Measurements from ENCODE around the gene SPIB. TPM values are rescaled to one million over a fixed set of nuclear protein-coding genes. Genes with fewer than 3 reads are reported as not detected.

The SPIB gene
- total RNA-seq (2014; rRNA removed; shearing (Covaris generic); ENCODE audit: low replicate concordance), result not detected in 2 replicates

GRCh38 chr19:50418176-50419021 lies at the start of gene SPIB:
TSS of gene SPIB (plus strand) at chr19:50418938. CDS start at chr19:50418963, 25 bp downstream.
- Histone ChIP-seq H3K27me3 (no peaks in the 10 kb centered on the region), H3K9me3 (no peaks in the 10 kb centered on the region), H3K36me3 (peaks cover 7% of the 10 kb centered on the region), H3K4me3 (no peak within 1 kb of the TSS)
- no peak for DNase-seq

DNA sequence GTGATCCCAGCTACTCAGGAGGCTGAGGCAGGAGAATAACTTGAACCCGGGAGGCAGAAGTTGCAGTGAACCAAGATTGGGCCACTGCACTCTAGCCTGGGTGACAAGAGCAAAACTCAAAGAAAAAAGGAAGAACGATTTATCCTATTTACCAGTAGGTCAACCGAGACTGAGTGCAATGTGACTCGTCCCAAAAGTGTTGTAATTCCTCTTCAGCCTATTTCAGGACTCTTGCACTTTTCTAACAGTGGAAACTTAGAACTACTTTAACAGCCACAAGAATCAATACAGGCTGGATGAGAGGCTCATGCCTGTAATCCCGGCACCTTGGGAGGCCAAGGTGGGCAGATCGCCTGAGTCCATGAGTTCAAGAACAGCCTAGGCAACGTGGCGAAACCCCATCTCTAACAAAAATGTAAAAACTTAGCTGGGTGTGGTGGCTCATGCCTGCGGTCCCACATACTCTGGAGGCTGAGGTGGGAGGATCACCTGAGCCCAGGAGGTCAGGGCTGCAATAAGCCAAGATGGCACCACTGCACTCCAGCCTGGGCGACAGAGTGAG lies 46.7 kb upstream of the SPIB start:
- no peak overlapping the region for H3K4me3 ChIP-seq
- no peak for DNase-seq
- H3K36me3 ChIP-seq, result peaks cover 3% of the 10 kb centered on the region; the same call in 1 of the 2 replicates
- no peaks in the 10 kb centered on the region; the same call in 1 of the 2 replicates for H3K27me3 ChIP-seq
- no peaks in the 10 kb centered on the region for H3K9me3 ChIP-seq

DNA sequence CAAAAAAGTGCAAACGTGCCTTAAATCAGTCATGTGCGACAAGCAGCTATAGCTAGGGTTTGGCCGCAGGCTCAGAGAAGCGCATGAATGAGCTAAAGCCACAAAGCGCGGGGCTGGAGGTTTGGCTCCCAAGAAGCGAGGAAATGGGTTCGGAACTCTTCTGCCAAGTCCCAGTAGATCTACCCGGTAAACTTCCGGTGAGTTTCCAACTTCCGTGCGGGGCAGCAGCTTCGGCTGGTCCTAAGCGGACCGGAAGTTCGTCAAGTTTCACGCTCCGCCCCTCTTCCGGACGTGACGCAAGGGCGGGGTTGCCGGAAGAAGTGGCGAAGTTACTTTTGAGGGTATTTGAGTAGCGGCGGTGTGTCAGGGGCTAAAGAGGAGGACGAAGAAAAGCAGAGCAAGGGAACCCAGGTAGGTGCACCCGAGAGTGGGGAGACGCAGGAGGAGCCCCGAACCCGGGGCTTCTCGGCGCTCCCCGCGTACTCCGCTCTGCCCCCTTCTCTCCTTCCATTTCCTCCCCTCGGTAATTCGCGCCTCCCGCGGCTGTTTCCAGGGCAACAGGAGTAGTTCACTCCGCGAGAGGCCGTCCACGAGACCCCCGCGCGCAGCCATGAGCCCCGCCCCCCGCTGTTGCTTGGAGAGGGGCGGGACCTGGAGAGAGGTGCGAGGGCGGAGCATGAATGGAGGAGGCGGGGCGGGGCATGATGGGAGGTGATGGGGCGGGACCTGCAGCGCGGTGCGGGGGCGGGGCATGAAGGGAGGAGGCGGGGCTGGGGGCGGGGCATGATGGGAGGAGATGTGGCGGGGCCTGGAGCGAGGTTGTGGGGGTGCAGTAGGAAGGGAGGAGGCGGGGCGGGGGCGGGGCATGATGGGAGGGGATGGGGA lies 42.3 kb upstream of the SPIB start, which contains the start of gene NR1H2:
TSS of gene NR1H2 (plus strand) at position 292 of the 885 bp plus-strand sequence. CDS start 1,149 bp downstream, outside the sequence.
- Histone ChIP-seq H3K27me3 (no peaks in the 10 kb centered on the region), H3K9me3 (no peaks in the 10 kb centered on the region), H3K4me3 (peak within 1 kb of the TSS; percentile 100), H3K36me3 (peaks cover 45% of the 10 kb centered on the region)
- DNase-seq, result peak; percentile 97

DNA sequence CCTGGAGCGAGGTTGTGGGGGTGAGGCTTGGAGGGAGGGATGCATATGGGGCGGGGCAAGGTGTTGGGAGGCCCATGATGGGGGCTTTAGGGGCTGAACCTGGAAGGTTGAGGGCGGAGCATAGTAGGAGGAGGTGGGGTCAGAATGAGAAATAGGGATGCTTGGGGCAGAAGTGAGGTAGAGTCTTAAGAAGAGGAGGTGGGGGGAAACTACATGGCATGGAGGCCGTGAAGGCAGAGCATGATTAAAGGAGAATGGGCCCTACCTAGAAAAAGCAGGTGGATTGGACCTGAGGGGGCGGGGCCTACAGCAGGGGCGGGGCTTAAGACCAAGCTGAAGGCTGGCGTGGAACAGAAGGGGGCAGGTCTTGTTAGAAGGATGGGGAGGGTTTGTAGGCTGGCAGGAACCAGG lies 41.7 kb upstream of the SPIB start:
- H3K4me3 ChIP-seq, result peak overlapping the region; percentile 12; the same call in 1 of the 2 replicates
- peaks cover 50% of the 10 kb centered on the region for H3K36me3 ChIP-seq
- no peaks in the 10 kb centered on the region for H3K9me3 ChIP-seq
- H3K27me3 ChIP-seq, result no peaks in the 10 kb centered on the region
- no peak for DNase-seq

DNA sequence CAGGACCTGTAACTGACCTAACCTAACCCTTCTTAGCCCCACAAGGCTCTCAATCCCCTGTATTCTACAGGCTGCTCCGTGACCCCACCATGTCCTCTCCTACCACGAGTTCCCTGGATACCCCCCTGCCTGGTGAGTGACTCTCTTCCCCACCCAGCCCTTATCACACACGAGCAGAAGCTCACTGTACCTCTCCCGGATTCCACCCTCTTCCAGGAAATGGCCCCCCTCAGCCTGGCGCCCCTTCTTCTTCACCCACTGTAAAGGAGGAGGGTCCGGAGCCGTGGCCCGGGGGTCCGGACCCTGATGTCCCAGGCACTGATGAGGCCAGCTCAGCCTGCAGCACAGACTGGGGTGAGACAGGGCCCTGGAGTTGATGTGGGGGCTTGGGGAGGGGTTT lies 41.2 kb upstream of the SPIB start:
- Histone ChIP-seq H3K4me3 (no peak overlapping the region; the same call in 1 of the 2 replicates), H3K27me3 (no peaks in the 10 kb centered on the region), H3K9me3 (no peaks in the 10 kb centered on the region), H3K36me3 (peaks cover 54% of the 10 kb centered on the region)
- DNase-seq, result no peak

- Histone ChIP-seq H3K4me3 (no peak overlapping the region), H3K27me3 (no peaks in the 10 kb centered on the region), H3K9me3 (no peaks in the 10 kb centered on the region), H3K36me3 (peaks cover 55% of the 10 kb centered on the region)
- DNase-seq, result no peak
Measured at GRCh38 chr19:50378169-50378862, 40.4 kb upstream of the SPIB start.

GRCh38 chr19:50378863-50379236 lies 39.9 kb upstream of the SPIB start:
- Histone ChIP-seq H3K36me3 (peaks cover 55% of the 10 kb centered on the region), H3K27me3 (no peaks in the 10 kb centered on the region), H3K4me3 (no peak overlapping the region), H3K9me3 (no peaks in the 10 kb centered on the region)
- DNase-seq, result no peak

DNA sequence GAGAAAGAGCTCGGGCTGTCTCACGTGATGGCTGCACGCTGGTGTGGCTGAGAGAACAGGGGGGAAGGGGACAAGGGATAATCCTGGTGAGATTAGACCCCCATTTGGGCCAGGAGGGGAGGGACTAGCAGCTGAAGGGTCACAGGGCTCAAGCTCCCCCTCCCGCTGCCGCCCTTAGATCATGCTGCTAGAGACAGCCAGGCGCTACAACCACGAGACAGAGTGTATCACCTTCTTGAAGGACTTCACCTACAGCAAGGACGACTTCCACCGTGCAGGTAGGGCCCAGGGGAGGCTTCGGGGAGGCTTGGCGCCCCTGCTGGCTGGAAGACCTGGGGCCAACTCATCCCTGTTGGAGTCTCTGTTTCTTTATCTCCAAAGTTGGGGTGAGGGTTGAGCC lies 39.1 kb upstream of the SPIB start:
- H3K36me3 ChIP-seq, result peaks cover 55% of the 10 kb centered on the region
- no peaks in the 10 kb centered on the region for H3K27me3 ChIP-seq
- no peaks in the 10 kb centered on the region for H3K9me3 ChIP-seq
- DNase-seq, result no peak
- H3K4me3 ChIP-seq, result no peak overlapping the region

- Histone ChIP-seq H3K9me3 (no peaks in the 10 kb centered on the region), H3K36me3 (peaks cover 55% of the 10 kb centered on the region), H3K4me3 (no peak overlapping the region), H3K27me3 (no peaks in the 10 kb centered on the region)
- no peak for DNase-seq
Measured at GRCh38 chr19:50380137-50380536, 38.6 kb upstream of the SPIB start.

GRCh38 chr19:50380751-50381151 lies 38.0 kb upstream of the SPIB start:
- Histone ChIP-seq H3K27me3 (no peaks in the 10 kb centered on the region), H3K9me3 (no peaks in the 10 kb centered on the region), H3K36me3 (peaks cover 57% of the 10 kb centered on the region), H3K4me3 (no peak overlapping the region)
- DNase-seq, result no peak

DNA sequence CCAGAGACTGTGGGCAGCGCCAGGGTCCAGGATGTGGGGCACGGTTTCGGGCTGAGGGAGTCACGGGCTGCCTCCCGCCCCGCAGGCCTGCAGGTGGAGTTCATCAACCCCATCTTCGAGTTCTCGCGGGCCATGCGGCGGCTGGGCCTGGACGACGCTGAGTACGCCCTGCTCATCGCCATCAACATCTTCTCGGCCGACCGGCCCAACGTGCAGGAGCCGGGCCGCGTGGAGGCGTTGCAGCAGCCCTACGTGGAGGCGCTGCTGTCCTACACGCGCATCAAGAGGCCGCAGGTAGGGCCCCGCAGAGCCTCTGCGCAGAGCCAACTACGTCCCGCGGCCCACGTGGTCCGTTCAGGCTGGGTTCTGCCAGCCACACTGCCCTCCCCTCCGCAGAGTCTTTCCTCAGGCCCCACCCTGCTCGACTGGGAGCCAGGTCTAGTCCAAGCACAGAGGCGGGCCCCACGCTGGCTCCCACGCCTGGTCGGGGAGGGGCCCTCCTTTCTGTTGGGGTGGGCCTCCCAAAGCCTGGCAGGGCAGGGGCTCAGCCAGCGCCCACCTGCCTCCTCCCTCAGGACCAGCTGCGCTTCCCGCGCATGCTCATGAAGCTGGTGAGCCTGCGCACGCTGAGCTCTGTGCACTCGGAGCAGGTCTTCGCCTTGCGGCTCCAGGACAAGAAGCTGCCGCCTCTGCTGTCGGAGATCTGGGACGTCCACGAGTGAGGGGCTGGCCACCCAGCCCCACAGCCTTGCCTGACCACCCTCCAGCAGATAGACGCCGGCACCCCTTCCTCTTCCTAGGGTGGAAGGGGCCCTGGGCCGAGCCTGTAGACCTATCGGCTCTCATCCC lies 36.6 kb upstream of the SPIB start:
- Histone ChIP-seq H3K36me3 (peaks cover 66% of the 10 kb centered on the region), H3K4me3 (no peak overlapping the region), H3K27me3 (no peaks in the 10 kb centered on the region), H3K9me3 (no peaks in the 10 kb centered on the region)
- DNase-seq, result no peak

GRCh38 chr19:50383001-50383851 lies 35.5 kb upstream of the SPIB start:
- Histone ChIP-seq H3K36me3 (peaks cover 64% of the 10 kb centered on the region), H3K9me3 (no peaks in the 10 kb centered on the region), H3K27me3 (no peaks in the 10 kb centered on the region), H3K4me3 (peak overlapping the region; percentile 78)
- DNase-seq, result no peak

DNA sequence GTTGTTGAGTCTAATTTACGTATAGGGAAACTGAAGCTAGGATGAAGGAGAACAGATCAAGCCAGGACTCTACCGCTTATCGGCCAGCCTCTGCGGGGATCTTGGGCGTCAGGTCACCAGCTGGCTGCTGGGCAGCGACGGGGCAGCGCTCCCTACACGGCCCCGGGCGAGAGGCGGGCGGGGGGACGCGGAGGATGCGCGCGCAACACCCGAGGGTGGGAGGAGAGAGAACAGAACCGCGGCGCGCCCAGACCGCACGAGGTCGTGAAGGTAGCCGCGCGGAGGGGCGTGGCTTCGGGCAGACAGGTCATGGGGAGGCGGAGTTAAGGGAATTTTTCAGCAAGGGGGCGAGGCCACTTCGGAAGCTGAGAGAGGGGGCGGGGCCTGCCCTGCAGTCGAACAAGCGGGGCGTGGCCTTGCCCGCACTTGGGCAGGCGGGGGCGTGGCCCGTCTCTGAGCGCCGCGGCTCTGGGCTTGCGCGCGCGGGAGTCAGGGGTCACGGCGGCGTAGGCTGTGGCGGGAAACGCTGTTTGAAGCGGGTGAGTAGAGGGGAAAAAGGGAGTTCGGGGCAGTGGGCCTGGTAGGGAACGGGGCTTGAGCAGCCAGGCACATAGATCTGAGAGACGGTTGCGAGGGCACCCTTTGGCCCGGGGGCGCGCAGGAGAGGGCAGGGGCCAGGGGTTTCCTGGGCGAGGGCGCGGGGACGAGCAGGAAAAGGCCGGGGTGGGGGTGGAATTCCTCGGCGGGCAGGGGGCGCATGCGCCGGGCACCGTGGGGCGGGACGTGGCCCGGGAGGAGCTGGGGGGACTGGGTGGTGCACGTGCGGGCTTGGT lies 34.7 kb upstream of the SPIB start, which contains the start of gene POLD1:
TSS of gene POLD1 (plus strand) at position 496 of the 833 bp plus-strand sequence. CDS start 14,505 bp downstream, outside the sequence.
- Histone ChIP-seq H3K27me3 (no peaks in the 10 kb centered on the region), H3K36me3 (peaks cover 56% of the 10 kb centered on the region), H3K4me3 (peak within 1 kb of the TSS; percentile 78), H3K9me3 (no peaks in the 10 kb centered on the region)
- DNase-seq, result peak; percentile 96
